ENCODE measurements around the gene AZIN2.

AZIN2 gene

GRCh38 chr1:33150522-33150921 is 69.6 kb downstream of the AZIN2 start:
- Histone ChIP-seq H3K4me3 (ENCODE audit: low read length, poor library complexity, severe bottlenecking) (no peak overlapping the region), H4K20me1 (ENCODE audit: insufficient read depth, low read length, poor library complexity, severe bottlenecking) (no peaks in the 10 kb centered on the region), H3K4me2 (ENCODE audit: low read depth, low read length, poor library complexity, severe bottlenecking) (no peak overlapping the region), H3K9ac (ENCODE audit: low read depth, low read length, poor library complexity, severe bottlenecking) (no peak overlapping the region), H2AFZ (ENCODE audit: low read length) (no peak overlapping the region), H3K36me3 (ENCODE audit: insufficient read depth, low read length) (peaks cover 8% of the 10 kb centered on the region; the same call in 1 of the 2 replicates), H3K9me3 (ENCODE audit: insufficient read depth, low read depth, low read length) (no peaks in the 10 kb centered on the region), H3K79me2 (ENCODE audit: insufficient read depth, low read length) (no peaks in the 10 kb centered on the region), H3F3A (ENCODE audit: low read depth) (no peaks in the 10 kb centered on the region), H3K9me2 (replicated peaks; ENCODE audit: low read depth, low read length) (no peaks in the 10 kb centered on the region), H3K27me3 (ENCODE audit: insufficient read depth, low read length, poor library complexity, severe bottlenecking) (no peaks in the 10 kb centered on the region), H3K4me1 (ENCODE audit: insufficient read depth, low read length, poor library complexity, severe bottlenecking) (peaks cover 21% of the 10 kb centered on the region)
- TF ChIP-seq EZH2phosphoT487 (IDR thresholded peaks at IDR 0.05; ENCODE audit: borderline replicate concordance): no peak
- TF ChIP-seq, protein P1, sequence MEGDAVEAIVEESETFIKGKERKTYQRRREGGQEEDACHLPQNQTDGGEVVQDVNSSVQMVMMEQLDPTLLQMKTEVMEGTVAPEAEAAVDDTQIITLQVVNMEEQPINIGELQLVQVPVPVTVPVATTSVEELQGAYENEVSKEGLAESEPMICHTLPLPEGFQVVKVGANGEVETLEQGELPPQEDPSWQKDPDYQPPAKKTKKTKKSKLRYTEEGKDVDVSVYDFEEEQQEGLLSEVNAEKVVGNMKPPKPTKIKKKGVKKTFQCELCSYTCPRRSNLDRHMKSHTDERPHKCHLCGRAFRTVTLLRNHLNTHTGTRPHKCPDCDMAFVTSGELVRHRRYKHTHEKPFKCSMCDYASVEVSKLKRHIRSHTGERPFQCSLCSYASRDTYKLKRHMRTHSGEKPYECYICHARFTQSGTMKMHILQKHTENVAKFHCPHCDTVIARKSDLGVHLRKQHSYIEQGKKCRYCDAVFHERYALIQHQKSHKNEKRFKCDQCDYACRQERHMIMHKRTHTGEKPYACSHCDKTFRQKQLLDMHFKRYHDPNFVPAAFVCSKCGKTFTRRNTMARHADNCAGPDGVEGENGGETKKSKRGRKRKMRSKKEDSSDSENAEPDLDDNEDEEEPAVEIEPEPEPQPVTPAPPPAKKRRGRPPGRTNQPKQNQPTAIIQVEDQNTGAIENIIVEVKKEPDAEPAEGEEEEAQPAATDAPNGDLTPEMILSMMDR (conservative IDR thresholded peaks at IDR 0.05; ENCODE audit: low read length): no peak

DNA sequence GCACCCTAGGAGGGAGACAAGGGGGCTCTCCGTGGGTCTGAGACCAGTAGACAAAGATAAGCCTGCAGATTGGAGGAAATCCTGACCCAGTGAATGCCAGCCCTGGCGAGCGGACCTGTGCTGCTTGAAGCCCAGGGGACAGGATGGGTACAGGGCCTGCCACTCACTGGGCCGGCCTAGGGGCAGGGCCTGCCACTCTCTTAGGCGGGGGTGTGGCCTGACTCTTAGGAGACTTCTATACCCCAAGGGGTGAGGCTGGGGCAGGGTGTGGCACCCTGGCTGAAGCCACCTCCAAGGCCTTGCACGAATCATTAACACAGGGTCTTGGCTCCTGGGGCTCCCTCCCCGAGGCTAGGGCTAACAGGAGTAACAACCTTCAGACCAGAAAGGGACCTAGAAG is 70.2 kb downstream of the AZIN2 start:
- H3K9me3 ChIP-seq (ENCODE audit: insufficient read depth, low read depth, low read length): no peaks in the 10 kb centered on the region
- no peaks in the 10 kb centered on the region for H3F3A ChIP-seq (ENCODE audit: low read depth)
- H3K9ac ChIP-seq (ENCODE audit: low read depth, low read length, poor library complexity, severe bottlenecking): peak overlapping the region; percentile 55
- TF ChIP-seq EZH2phosphoT487 (IDR thresholded peaks at IDR 0.05; ENCODE audit: borderline replicate concordance): no peak
- TF ChIP-seq, protein P1 (conservative IDR thresholded peaks at IDR 0.05; ENCODE audit: low read length): no peak
- H4K20me1 ChIP-seq (ENCODE audit: insufficient read depth, low read length, poor library complexity, severe bottlenecking): no peaks in the 10 kb centered on the region
- no peaks in the 10 kb centered on the region for H3K9me2 ChIP-seq (replicated peaks; ENCODE audit: low read depth, low read length)
- no peaks in the 10 kb centered on the region for H3K79me2 ChIP-seq (ENCODE audit: insufficient read depth, low read length)
- H3K36me3 ChIP-seq (ENCODE audit: insufficient read depth, low read length): peaks cover 8% of the 10 kb centered on the region; the same call in 1 of the 2 replicates
- peaks cover 21% of the 10 kb centered on the region for H3K4me1 ChIP-seq (ENCODE audit: insufficient read depth, low read length, poor library complexity, severe bottlenecking)
- no peak overlapping the region for H2AFZ ChIP-seq (ENCODE audit: low read length)
- H3K27me3 ChIP-seq (ENCODE audit: insufficient read depth, low read length, poor library complexity, severe bottlenecking): no peaks in the 10 kb centered on the region
- no peak overlapping the region for H3K4me3 ChIP-seq (ENCODE audit: low read length, poor library complexity, severe bottlenecking)
- H3K4me2 ChIP-seq (ENCODE audit: low read depth, low read length, poor library complexity, severe bottlenecking): no peak overlapping the region

DNA sequence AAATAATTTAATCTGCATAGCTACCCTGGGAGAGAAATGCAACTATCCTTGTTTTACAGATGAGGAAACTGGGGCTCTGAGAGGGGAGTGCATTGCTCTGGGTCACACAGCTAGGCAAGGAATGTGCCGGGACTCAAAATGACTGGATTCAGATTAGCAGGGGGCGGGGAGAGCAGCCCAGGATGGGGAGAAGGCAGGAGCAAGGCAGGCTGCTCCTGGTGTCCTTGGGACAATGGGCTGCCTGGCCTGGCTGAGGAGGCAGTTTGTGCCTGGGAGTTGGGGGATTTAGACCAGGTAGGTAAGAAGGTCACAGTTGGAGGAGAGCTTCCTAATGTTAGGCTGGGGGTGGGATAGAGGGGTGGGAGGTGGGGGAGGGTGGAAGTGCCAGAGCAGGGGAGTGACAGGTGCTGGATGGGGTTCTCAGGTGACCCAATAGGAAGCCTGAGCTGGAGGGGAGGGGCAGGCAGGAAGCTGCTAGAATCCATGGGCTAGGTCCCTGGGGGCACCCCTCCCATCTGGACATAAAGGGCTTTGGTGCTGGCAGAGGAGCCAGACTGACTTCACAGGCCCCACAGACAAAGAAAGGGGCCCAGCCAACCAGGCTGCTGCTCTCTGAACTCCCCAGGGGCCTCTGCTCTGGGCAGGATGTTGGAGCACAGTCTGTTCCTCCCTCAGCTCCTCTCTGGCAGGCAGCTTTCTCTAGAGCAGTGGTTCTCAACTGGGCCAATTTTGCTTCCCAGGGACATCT is 71.9 kb downstream of the AZIN2 start:
- Histone ChIP-seq H3K9me2 (replicated peaks; ENCODE audit: low read depth, low read length) (no peaks in the 10 kb centered on the region), H2AFZ (ENCODE audit: low read length) (no peak overlapping the region), H3K4me2 (ENCODE audit: low read depth, low read length, poor library complexity, severe bottlenecking) (peak overlapping the region; percentile 67), H3K4me3 (ENCODE audit: low read length, poor library complexity, severe bottlenecking) (peak overlapping the region; percentile 44), H3K79me2 (ENCODE audit: insufficient read depth, low read length) (no peaks in the 10 kb centered on the region), H3F3A (ENCODE audit: low read depth) (no peaks in the 10 kb centered on the region), H3K9ac (ENCODE audit: low read depth, low read length, poor library complexity, severe bottlenecking) (peak overlapping the region; percentile 59), H3K27me3 (ENCODE audit: insufficient read depth, low read length, poor library complexity, severe bottlenecking) (no peaks in the 10 kb centered on the region), H3K36me3 (ENCODE audit: insufficient read depth, low read length) (peaks cover under 1% of the 10 kb centered on the region; the same call in 1 of the 2 replicates), H4K20me1 (ENCODE audit: insufficient read depth, low read length, poor library complexity, severe bottlenecking) (no peaks in the 10 kb centered on the region), H3K4me1 (ENCODE audit: insufficient read depth, low read length, poor library complexity, severe bottlenecking) (peaks cover 21% of the 10 kb centered on the region), H3K9me3 (ENCODE audit: insufficient read depth, low read depth, low read length) (no peaks in the 10 kb centered on the region)
- TF ChIP-seq, protein P1 (conservative IDR thresholded peaks at IDR 0.05; ENCODE audit: low read length): no peak
- TF ChIP-seq EZH2phosphoT487 (IDR thresholded peaks at IDR 0.05; ENCODE audit: borderline replicate concordance): no peak
